Adrenal gland (tissue), 12 donors: Measurements from ENCODE around the gene BRD7. TPM values are rescaled to one million over a fixed set of nuclear protein-coding genes. Genes with fewer than 3 reads are reported as not detected.

Experiments
- DNase-seq, 7 donors: peaks; one replicate each; pipeline ENCODE4 v3.0.0-alpha.2; 2019 to 2020
- H3K27ac ChIP-seq, 5 donors: fragments of 200-600 bp; sonication (generic) in 4 of 5; 1 replicate in 3 of 5; 2 replicates in 2 of 5; pipeline versions ENCODE4 v1.5.1 to v1.8.0; 2016 to 2020; ENCODE audit warnings: mild to moderate bottlenecking in 1 of 5
- H3K27me3 ChIP-seq: fragments of 200-600 bp; 2 replicates; pipeline ENCODE4 v1.8.0; 2021
- H3K36me3 ChIP-seq, 2 donors: fragments of 200-600 bp; replicated peaks in 1 of 2; 1 replicate in 1 of 2; 2 replicates in 1 of 2; pipeline versions ENCODE4 v1.5.1 to v1.8.0; 2018 to 2022
- H3K4me1 ChIP-seq, 2 donors: fragments of 200-600 bp; replicated peaks in 1 of 2; 1 replicate in 1 of 2; 2 replicates in 1 of 2; pipeline versions ENCODE4 v1.5.1 to v1.8.0; 2018 to 2021
- H3K4me3 ChIP-seq, 4 donors: fragments of 200-600 bp; sonication (generic) in 3 of 4; one replicate each; pipeline ENCODE4 v1.5.1; 2016 to 2018
- H3K9me3 ChIP-seq, 3 donors: fragments of 200-600 bp; sonication (generic) in 1 of 3; replicated peaks in 1 of 3; 1 replicate in 2 of 3; 2 replicates in 1 of 3; pipeline versions ENCODE4 v1.5.1 to v1.8.0; 2016 to 2021
- CTCF ChIP-seq, 6 experiments: fragments of 450-650 bp in 4 of 6; fragments of 200-600 bp in 2 of 6; sonication (generic) in 1 of 6; IDR thresholded peaks; 1 replicate in 5 of 6; 2 replicates in 1 of 6; pipeline versions ENCODE4 v1.5.1 to v1.8.0; 2016 to 2021; ENCODE audit warnings: antibody characterized with exemption in 6 of 6, mild to moderate bottlenecking in 2 of 6, moderate library complexity in 1 of 6
- POLR2A ChIP-seq, 2 donors: fragments of 450-650 bp; IDR thresholded peaks; one replicate each; pipeline ENCODE4 v1.6.1; 2017; ENCODE audit warnings: antibody characterized with exemption in 2 of 2, mild to moderate bottlenecking in 2 of 2, moderate library complexity in 1 of 2
- WGBS, 4 donors: extraction: QIAGEN DNeasy Blood & Tissue Kit in 2 of 4; methylation state at CpG; one replicate each; pipeline versions ENCODE4 v1.1.5 to v1.1.7; 2013 to 2017; 5-methylcytosine and 5-hydroxymethylcytosine counted together
- intact Hi-C, 2 donors: fragments of 100-400 bp; cut with DNase I; formaldehyde crosslinking; loops; one replicate each; pipeline versions ENCODE4 v1.14.1 to v1.15.0; 2022 to 2023
- polyA plus RNA-seq, 3 donors: library from polyadenylated mRNA; stranded (reverse); fragments of 200-250 nt in 2 of 3; fragments of 350-450 nt in 1 of 3; fragmentation: Illumina TruSeq in 1 of 3; extraction: RNeasy Lipid Tissue Mini Kit (QIAGEN cat#74804) in 1 of 3; gene quantifications; one replicate each; pipeline ENCODE4 v1.2.3, GENCODE V29; 2013 to 2014
- total RNA-seq, 9 donors: library from RNA; depleted of rRNA in 4 of 9; stranded (reverse); fragments of >200 nt in 4 of 9; fragments of 120-200 nt in 1 of 9; fragmentation: NEBNext Ultra II Directional in 1 of 9; extraction: Animal tissue kit (Norgen Biotek cat#: 25700) in 1 of 9; gene quantifications; one replicate each; pipeline versions ENCODE4 v1.1.0 to v1.2.4, GENCODE V29; 2013 to 2023
- donor health status: healthy with polysubstance abuse.
- donor health status: Bipolar disorder and iron deficiency.
- donor health status: DM: yes; HTN: yes; CAD: no.
- donor health status: DM: no; HTN: no; CAD: no.
- donor health status: DM: no; HTN: no; CAD: no.
- donor health status: DM: yes; HTN: yes; CAD: no.

BRD7 gene
- total and polyA plus RNA-seq, 12 donors = 37.2 to 117 (median 58.7) TPM

GRCh38 chr16:50284131-50284911, 84.5 kb downstream of the BRD7 start:
- DNase-seq = peak in 1 of 7 donors; percentile 23
- WGBS, 4 donors = 67 to 82% (median 75%) methylated on average over 4 to 14 of the region's 14 CpGs
- no peak for TF ChIP-seq CTCF (IDR thresholded peaks at IDR 0.05)
- TF ChIP-seq POLR2A (IDR thresholded peaks at IDR 0.05) = no peak
- no peaks in the 10 kb centered on the region for H3K9me3 ChIP-seq
- no peaks in the 10 kb centered on the region for H3K36me3 ChIP-seq
- H3K4me1 ChIP-seq = no peaks in the 10 kb centered on the region
- H3K4me3 ChIP-seq = no peak overlapping the region
- H3K27me3 ChIP-seq = no peaks in the 10 kb centered on the region
- intact Hi-C loops = no loop called here
- H3K27ac ChIP-seq = no peak overlapping the region

- intact Hi-C loops = no loop called here
- no peak overlapping the region for H3K4me3 ChIP-seq
- 69 to 78% (median 73%) methylated on average over 6 to 9 of the region's 9 CpGs for WGBS, 4 donors
These were observed 85.7 kb downstream of the BRD7 start for GRCh38 chr16:50282955-50283631.

GRCh38 chr16:50282010-50282538, 86.7 kb downstream of the BRD7 start:
- peak overlapping the region in 2 of 5 donors; percentile 67 to 78 for H3K27ac ChIP-seq
- no peaks in the 10 kb centered on the region for H3K9me3 ChIP-seq
- 55 to 100% (median 65%) methylated on average over 1 to 7 of the region's 7 CpGs; no CpG with 5 or more reads in 1 of the 4 donors for WGBS, 4 donors
- no peaks in the 10 kb centered on the region for H3K36me3 ChIP-seq
- DNase-seq = peak; percentile 50 to 81 (median 67)
- no peaks in the 10 kb centered on the region for H3K4me1 ChIP-seq
- intact Hi-C loops = no loop called here
- H3K4me3 ChIP-seq = no peak overlapping the region
- no peaks in the 10 kb centered on the region for H3K27me3 ChIP-seq
- TF ChIP-seq POLR2A (IDR thresholded peaks at IDR 0.05) = no peak

More at GRCh38 chr16:50282955-50283631, 85.7 kb downstream of the BRD7 start:
- TF ChIP-seq POLR2A (IDR thresholded peaks at IDR 0.05) (no peak), CTCF (IDR thresholded peaks at IDR 0.05) (no peak)
- Histone ChIP-seq H3K27me3 (no peaks in the 10 kb centered on the region), H3K9me3 (no peaks in the 10 kb centered on the region), H3K36me3 (no peaks in the 10 kb centered on the region), H3K4me1 (no peaks in the 10 kb centered on the region), H3K27ac (peak overlapping the region in 2 of 5 donors; percentile 10 to 67)
- no peak for DNase-seq

- H3K27ac ChIP-seq = peak overlapping the region in 2 of 5 donors; percentile 67 to 78
- TF ChIP-seq POLR2A (IDR thresholded peaks at IDR 0.05) (no peak), CTCF (IDR thresholded peaks at IDR 0.05) (no peak)
- no peaks in the 10 kb centered on the region for H3K27me3 ChIP-seq
- no peak for DNase-seq
- H3K9me3 ChIP-seq = no peaks in the 10 kb centered on the region
- WGBS, 4 donors = 63 to 81% (median 70%) methylated on average over 16 to 21 of the region's 21 CpGs
- intact Hi-C loops = no loop called here
- H3K36me3 ChIP-seq = no peaks in the 10 kb centered on the region
- H3K4me3 ChIP-seq = no peak overlapping the region
- H3K4me1 ChIP-seq = no peaks in the 10 kb centered on the region
These were observed 87.3 kb downstream of the BRD7 start for GRCh38 chr16:50281391-50282009.
